Measurements from ENCODE around the gene RUFY1. TPM values are rescaled to one million over a fixed set of nuclear protein-coding genes. Genes with fewer than 3 reads are reported as not detected.
A peak's percentile ranks its signal among the peaks of the same experiment; 100 is the strongest.

Gene RUFY1
- total RNA-seq, 6 experiments from 2014 or later: 34.3 to 37.2 (median 36.0) TPM

DNA sequence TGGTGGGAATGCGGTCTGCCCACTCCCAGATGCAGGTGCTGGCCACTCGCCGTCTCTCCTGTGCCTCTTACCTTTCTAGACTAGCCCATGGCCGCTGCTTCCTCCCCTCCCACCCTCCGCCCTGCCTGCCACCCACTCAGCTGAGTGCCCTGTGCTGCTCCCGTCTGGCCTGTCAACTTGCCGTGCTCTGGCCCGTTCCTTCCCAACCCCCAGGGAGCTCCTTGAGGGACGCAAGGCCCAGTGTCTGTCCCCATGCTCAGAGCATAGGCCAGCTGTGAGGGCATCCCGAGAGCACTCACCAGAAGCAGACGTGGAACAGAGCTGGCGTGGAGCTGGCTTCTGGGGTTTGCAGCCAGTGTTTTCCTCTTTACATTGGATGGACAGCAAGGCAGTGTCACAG, 53.0 kb downstream of the RUFY1 start:
- TF ChIP-seq, protein P1, sequence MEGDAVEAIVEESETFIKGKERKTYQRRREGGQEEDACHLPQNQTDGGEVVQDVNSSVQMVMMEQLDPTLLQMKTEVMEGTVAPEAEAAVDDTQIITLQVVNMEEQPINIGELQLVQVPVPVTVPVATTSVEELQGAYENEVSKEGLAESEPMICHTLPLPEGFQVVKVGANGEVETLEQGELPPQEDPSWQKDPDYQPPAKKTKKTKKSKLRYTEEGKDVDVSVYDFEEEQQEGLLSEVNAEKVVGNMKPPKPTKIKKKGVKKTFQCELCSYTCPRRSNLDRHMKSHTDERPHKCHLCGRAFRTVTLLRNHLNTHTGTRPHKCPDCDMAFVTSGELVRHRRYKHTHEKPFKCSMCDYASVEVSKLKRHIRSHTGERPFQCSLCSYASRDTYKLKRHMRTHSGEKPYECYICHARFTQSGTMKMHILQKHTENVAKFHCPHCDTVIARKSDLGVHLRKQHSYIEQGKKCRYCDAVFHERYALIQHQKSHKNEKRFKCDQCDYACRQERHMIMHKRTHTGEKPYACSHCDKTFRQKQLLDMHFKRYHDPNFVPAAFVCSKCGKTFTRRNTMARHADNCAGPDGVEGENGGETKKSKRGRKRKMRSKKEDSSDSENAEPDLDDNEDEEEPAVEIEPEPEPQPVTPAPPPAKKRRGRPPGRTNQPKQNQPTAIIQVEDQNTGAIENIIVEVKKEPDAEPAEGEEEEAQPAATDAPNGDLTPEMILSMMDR (IDR thresholded peaks at IDR 0.05): no peak
- Mint-ChIP-seq H3K27me3 (ENCODE audit: insufficient read depth) (peaks cover 28% of the 10 kb centered on the region), H3K4me3 (no peak overlapping the region), H3K4me1 (ENCODE audit: low read depth) (peaks cover 7% of the 10 kb centered on the region; the same call in 1 of the 2 replicates), H3K27ac (no peak overlapping the region), H3K36me3 (ENCODE audit: low read depth) (peaks cover 14% of the 10 kb centered on the region), H3K9me3 (peaks cover 8% of the 10 kb centered on the region; the same call in 1 of the 2 replicates)
- DNase-seq: no peak

DNA sequence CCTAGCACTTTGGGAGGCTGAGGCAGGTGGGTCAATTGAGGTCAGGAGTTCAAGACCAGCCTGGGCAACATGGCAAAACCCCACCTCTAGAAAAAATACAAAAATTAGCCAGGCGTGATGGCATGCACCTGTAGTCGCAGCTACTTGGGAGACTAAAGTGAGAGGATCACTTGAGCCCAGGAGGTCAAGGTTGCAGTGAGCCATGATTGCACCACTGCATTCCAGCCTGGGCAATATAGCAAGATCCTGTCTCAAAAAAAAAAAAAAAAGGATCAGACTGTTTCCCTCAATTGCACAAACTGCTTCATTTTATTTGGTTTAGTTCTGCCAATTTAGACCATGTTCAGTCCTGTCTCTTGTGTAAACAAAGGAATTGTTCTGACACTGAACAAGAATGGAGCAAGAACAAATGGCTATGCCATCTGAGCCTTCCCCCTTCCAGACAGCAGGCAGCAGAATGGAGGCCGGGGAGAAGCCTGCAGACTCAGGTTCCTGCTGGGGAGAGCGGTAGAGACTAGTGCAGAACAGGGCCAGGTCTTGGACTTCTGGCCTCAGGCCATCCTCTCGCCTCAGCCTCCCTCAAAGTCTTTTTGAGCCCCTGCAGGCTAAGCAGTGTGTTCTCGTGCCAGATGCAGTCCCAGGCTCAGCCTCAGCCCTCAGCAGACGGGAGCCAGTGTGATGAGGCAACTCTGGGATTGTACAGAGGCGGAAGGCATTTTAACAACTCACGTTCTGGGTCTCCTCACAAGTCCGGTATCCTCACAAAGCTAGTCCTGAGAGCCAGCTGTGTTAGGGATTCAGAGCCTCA, 54.9 kb downstream of the RUFY1 start:
- no peak for DNase-seq
- H3K36me3 Mint-ChIP-seq (ENCODE audit: low read depth): peaks cover 16% of the 10 kb centered on the region
- H3K9me3 Mint-ChIP-seq: peaks cover 8% of the 10 kb centered on the region; the same call in 1 of the 2 replicates
- H3K4me1 Mint-ChIP-seq (ENCODE audit: low read depth): peaks cover 16% of the 10 kb centered on the region
- peak overlapping the region; percentile 23 for H3K4me3 Mint-ChIP-seq
- peak overlapping the region; percentile 68; the same call in 1 of the 2 replicates for H3K27ac Mint-ChIP-seq
- H3K27me3 Mint-ChIP-seq (ENCODE audit: insufficient read depth): peaks cover 34% of the 10 kb centered on the region
- TF ChIP-seq, protein P1 (IDR thresholded peaks at IDR 0.05): no peak

DNA sequence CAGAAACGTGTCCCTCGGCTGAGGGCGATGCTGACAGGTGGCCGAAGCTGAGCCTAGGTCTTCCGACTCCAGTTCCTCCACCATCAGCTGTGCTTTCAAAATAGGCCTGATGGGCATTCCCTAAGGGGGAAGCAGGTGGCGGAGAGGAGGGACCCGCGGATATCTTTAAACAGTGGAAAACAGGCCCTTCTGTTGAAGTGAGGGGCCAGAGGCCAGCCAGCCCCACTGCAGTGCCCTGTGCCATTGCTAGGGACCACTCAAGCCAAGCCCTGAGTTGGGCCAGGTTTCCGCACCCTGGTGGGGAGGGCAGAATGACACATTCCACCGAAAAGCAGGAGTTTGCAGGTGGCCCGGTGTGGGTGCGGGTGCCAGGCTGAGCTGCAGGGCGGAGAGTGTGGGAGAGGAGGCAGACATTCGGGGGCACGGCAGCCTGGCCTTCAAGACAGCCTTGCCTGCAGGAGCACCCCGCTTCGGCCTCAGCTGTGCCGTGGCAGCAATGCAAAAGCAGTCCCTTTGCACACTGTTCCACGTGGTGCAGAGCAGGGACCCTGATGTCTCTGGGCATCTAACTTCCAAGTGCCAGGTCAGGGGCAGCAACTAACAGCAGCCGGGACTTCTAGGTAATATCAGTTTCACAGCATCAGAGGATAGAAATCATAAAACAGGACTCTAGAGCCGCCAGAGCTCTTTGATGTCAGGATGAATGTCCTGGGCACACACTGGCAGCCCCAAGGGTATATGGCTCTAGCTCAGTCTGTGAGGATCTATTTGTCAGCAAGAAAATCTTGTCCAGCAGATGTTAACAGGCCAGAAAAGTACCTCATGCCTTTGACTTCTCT, 55.9 kb downstream of the RUFY1 start:
- H3K27me3 Mint-ChIP-seq (ENCODE audit: insufficient read depth): peaks cover 39% of the 10 kb centered on the region
- peaks cover 24% of the 10 kb centered on the region for H3K4me1 Mint-ChIP-seq (ENCODE audit: low read depth)
- H3K4me3 Mint-ChIP-seq: no peak overlapping the region; the same call in 1 of the 2 replicates
- H3K9me3 Mint-ChIP-seq: peaks cover 8% of the 10 kb centered on the region; the same call in 1 of the 2 replicates
- peaks cover 24% of the 10 kb centered on the region for H3K36me3 Mint-ChIP-seq (ENCODE audit: low read depth)
- H3K27ac Mint-ChIP-seq: peak overlapping the region; percentile 13; the same call in 1 of the 2 replicates
- no peak for DNase-seq
- TF ChIP-seq, protein P1 (IDR thresholded peaks at IDR 0.05): no peak

DNA sequence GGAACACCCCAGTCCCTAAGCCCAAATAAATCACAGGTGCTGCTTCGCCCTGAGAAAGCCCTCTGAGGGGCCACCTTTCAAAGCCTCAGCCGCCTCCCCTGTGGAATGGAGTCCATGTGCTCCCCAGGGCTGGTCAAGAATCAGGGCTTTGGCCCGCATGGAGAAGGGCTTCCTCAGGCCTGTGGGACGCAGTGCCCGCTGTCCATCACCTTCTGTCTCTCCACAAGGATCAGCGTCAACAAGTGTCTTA, 56.5 kb downstream of the RUFY1 start:
- peaks cover 8% of the 10 kb centered on the region; the same call in 1 of the 2 replicates for H3K9me3 Mint-ChIP-seq
- peaks cover 28% of the 10 kb centered on the region for H3K36me3 Mint-ChIP-seq (ENCODE audit: low read depth)
- H3K4me1 Mint-ChIP-seq (ENCODE audit: low read depth): peaks cover 28% of the 10 kb centered on the region
- peak overlapping the region; percentile 13; the same call in 1 of the 2 replicates for H3K27ac Mint-ChIP-seq
- H3K27me3 Mint-ChIP-seq (ENCODE audit: insufficient read depth): peaks cover 39% of the 10 kb centered on the region
- no peak for DNase-seq
- no peak overlapping the region; the same call in 1 of the 2 replicates for H3K4me3 Mint-ChIP-seq
- TF ChIP-seq, protein P1 (IDR thresholded peaks at IDR 0.05): no peak

DNA sequence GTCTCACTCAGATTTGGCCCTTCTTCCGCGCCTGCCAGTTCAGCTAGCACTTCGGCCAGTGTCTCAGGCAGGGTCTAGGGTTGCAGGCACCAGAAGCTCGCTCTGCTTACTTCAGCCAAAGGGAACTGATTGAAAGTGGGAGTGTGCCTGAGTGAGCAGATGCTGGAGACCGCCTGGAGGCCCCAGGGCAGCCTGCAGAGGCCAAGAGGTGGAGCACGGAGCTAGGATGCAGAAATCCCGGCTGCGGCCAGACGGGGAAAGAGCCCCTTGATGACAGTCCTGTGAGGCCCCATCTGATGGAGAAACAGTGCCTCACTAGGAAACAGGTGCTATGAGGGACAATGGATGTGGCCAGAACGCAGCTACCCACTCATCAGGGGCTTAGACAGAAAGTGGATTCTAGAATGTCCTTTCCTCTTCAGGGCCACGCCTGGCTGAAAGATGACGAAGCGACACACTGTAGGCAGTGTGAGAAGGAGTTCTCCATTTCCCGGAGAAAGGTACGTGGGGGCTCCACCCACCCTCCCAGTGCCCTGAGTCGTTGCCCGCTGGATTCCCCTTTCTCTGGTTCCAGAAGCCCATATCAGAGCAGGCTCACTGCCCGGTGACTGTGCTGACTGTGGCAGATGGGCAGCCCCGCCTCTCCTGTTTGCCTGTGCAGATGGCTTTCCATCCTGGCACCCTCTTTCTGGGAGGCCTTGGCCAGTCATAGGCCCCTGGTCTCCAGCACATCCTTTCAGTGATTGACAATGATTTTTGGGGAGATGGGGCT, 57.0 kb downstream of the RUFY1 start:
- DNase-seq: no peak
- Mint-ChIP-seq H3K4me3 (no peak overlapping the region; the same call in 1 of the 2 replicates), H3K9me3 (peaks cover 8% of the 10 kb centered on the region; the same call in 1 of the 2 replicates), H3K4me1 (ENCODE audit: low read depth) (peaks cover 31% of the 10 kb centered on the region), H3K36me3 (ENCODE audit: low read depth) (peaks cover 31% of the 10 kb centered on the region), H3K27me3 (ENCODE audit: insufficient read depth) (peaks cover 39% of the 10 kb centered on the region), H3K27ac (peak overlapping the region; percentile 48)
- TF ChIP-seq, protein P1 (IDR thresholded peaks at IDR 0.05): no peak
